Activated naive CD8-positive, alpha-beta T cell treated with anti-CD3 and anti-CD28 coated beads, Interleukin-2, amount 10 ng/mL, durations not matched to agents 7 days and 5 days (primary cell): ENCODE measurements around the gene ANKH. TPM values are rescaled to one million over a fixed set of nuclear protein-coding genes. Genes with fewer than 3 reads are reported as not detected.

Source experiments
- ATAC-seq: fragments of 150-1000 bp; cut with Tn5 transposase; one replicate; pipeline ENCODE4 v1.10.0; 2021; ENCODE audit warnings: low read depth, moderate library complexity
- POLR2A ChIA-PET: fragments of 350-600 bp; sonication (Branson Sonifier 250); formaldehyde crosslinking; loops from one replicate; lab custom pipeline; 2021; ENCODE audit warnings: antibody characterized with exemption; lab: Charles Lee
- DNase-seq: peaks from one replicate; pipeline ENCODE4 v3.0.0; 2021
- H3K27ac Mint-ChIP-seq: one replicate; pipeline ENCODE4 v1.8.0; 2022; ENCODE audit warnings: mild to moderate bottlenecking, mixed read lengths
- H3K27me3 Mint-ChIP-seq: one replicate; pipeline ENCODE4 v1.8.0; 2022; ENCODE audit warnings: mild to moderate bottlenecking, moderate library complexity, mixed read lengths
- H3K36me3 Mint-ChIP-seq: one replicate; pipeline ENCODE4 v1.8.0; 2021; ENCODE audit warnings: mild to moderate bottlenecking, mixed read lengths
- H3K4me1 Mint-ChIP-seq: one replicate; pipeline ENCODE4 v1.8.0; 2021; ENCODE audit warnings: mixed read lengths
- H3K4me3 Mint-ChIP-seq: one replicate; pipeline ENCODE4 v1.8.0; 2022; ENCODE audit warnings: mild to moderate bottlenecking, moderate library complexity, mixed read lengths
- H3K9me3 Mint-ChIP-seq: one replicate; pipeline ENCODE4 v1.8.0; 2021; ENCODE audit warnings: mixed read lengths
- total RNA-seq, 2 experiments: library from RNA; stranded (reverse); gene quantifications; one replicate each; pipeline ENCODE4 v1.2.3, GENCODE V29; 2021

The ANKH gene
- total RNA-seq, 2 experiments from 2014 or later, result 52.4 to 55.5 TPM

- ATAC-seq, result no peak
- peaks cover 28% of the 10 kb centered on the region for H3K4me1 Mint-ChIP-seq
Observed at GRCh38 chr5:14743601-14744295, 127.8 kb downstream of the ANKH start.

GRCh38 chr5:14742498-14742897 lies 129.1 kb downstream of the ANKH start:
- Mint-ChIP-seq H3K4me1 (peaks cover 28% of the 10 kb centered on the region), H3K36me3 (peaks cover 7% of the 10 kb centered on the region), H3K9me3 (no peaks in the 10 kb centered on the region), H3K4me3 (peak overlapping the region; percentile 20), H3K27me3 (no peaks in the 10 kb centered on the region), H3K27ac (peak overlapping the region; percentile 42)
- no peak for DNase-seq
- POLR2A ChIA-PET, result no interaction called here
- ATAC-seq, result no peak

More at GRCh38 chr5:14743601-14744295, 127.8 kb downstream of the ANKH start:
- H3K4me3 Mint-ChIP-seq, result no peak overlapping the region
- no peaks in the 10 kb centered on the region for H3K9me3 Mint-ChIP-seq
- no peak overlapping the region for H3K27ac Mint-ChIP-seq
- H3K27me3 Mint-ChIP-seq, result no peaks in the 10 kb centered on the region
- POLR2A ChIA-PET, result no interaction called here
- DNase-seq, result no peak
- peaks cover 7% of the 10 kb centered on the region for H3K36me3 Mint-ChIP-seq

GRCh38 chr5:14741801-14742440 lies 129.7 kb downstream of the ANKH start:
- Mint-ChIP-seq H3K36me3 (peaks cover 7% of the 10 kb centered on the region), H3K27ac (peak overlapping the region; percentile 42), H3K4me3 (peak overlapping the region; percentile 44), H3K9me3 (no peaks in the 10 kb centered on the region), H3K27me3 (no peaks in the 10 kb centered on the region), H3K4me1 (peaks cover 28% of the 10 kb centered on the region)
- ATAC-seq (peak; percentile 93), DNase-seq (no peak)
- POLR2A ChIA-PET, result no interaction called here

GRCh38 chr5:14741131-14741530 lies 130.4 kb downstream of the ANKH start:
- ATAC-seq, result no peak
- H3K27ac Mint-ChIP-seq, result peak overlapping the region; percentile 31
- H3K4me1 Mint-ChIP-seq, result peaks cover 28% of the 10 kb centered on the region

GRCh38 chr5:14739981-14740380 lies 131.6 kb downstream of the ANKH start:
- peaks cover 3% of the 10 kb centered on the region for H3K36me3 Mint-ChIP-seq
- no peaks in the 10 kb centered on the region for H3K27me3 Mint-ChIP-seq
- H3K9me3 Mint-ChIP-seq, result no peaks in the 10 kb centered on the region
- H3K4me1 Mint-ChIP-seq, result peaks cover 20% of the 10 kb centered on the region
- DNase-seq, result no peak
- no peak overlapping the region for H3K4me3 Mint-ChIP-seq
- H3K27ac Mint-ChIP-seq, result no peak overlapping the region
- ATAC-seq, result no peak
- POLR2A ChIA-PET, result no interaction called here

More at GRCh38 chr5:14741131-14741530, 130.4 kb downstream of the ANKH start:
- peaks cover 7% of the 10 kb centered on the region for H3K36me3 Mint-ChIP-seq
- H3K4me3 Mint-ChIP-seq, result no peak overlapping the region
- H3K27me3 Mint-ChIP-seq, result no peaks in the 10 kb centered on the region
- POLR2A ChIA-PET, result no interaction called here
- no peaks in the 10 kb centered on the region for H3K9me3 Mint-ChIP-seq
- DNase-seq, result no peak

GRCh38 chr5:14739538-14739937 lies 132.0 kb downstream of the ANKH start:
- no peak overlapping the region for H3K27ac Mint-ChIP-seq
- ATAC-seq, result no peak
- H3K4me3 Mint-ChIP-seq, result no peak overlapping the region

GRCh38 chr5:14738050-14738449 lies 133.5 kb downstream of the ANKH start:
- ATAC-seq, result no peak
- H3K9me3 Mint-ChIP-seq, result no peaks in the 10 kb centered on the region
- H3K27ac Mint-ChIP-seq, result no peak overlapping the region
- peaks cover 3% of the 10 kb centered on the region for H3K36me3 Mint-ChIP-seq
- peaks cover 14% of the 10 kb centered on the region for H3K4me1 Mint-ChIP-seq
- no peaks in the 10 kb centered on the region for H3K27me3 Mint-ChIP-seq
- DNase-seq, result no peak
- H3K4me3 Mint-ChIP-seq, result no peak overlapping the region
- POLR2A ChIA-PET, result no interaction called here

More at GRCh38 chr5:14739538-14739937, 132.0 kb downstream of the ANKH start:
- DNase-seq, result no peak
- Mint-ChIP-seq H3K9me3 (no peaks in the 10 kb centered on the region), H3K36me3 (peaks cover 3% of the 10 kb centered on the region), H3K27me3 (no peaks in the 10 kb centered on the region), H3K4me1 (peaks cover 18% of the 10 kb centered on the region)
- POLR2A ChIA-PET, result no interaction called here

- POLR2A ChIA-PET, result no interaction called here
- no peaks in the 10 kb centered on the region for H3K9me3 Mint-ChIP-seq
- DNase-seq (no peak), ATAC-seq (no peak)
- peaks cover 11% of the 10 kb centered on the region for H3K4me1 Mint-ChIP-seq
- H3K4me3 Mint-ChIP-seq, result no peak overlapping the region
- peaks cover 2% of the 10 kb centered on the region for H3K36me3 Mint-ChIP-seq
- no peaks in the 10 kb centered on the region for H3K27me3 Mint-ChIP-seq
- no peak overlapping the region for H3K27ac Mint-ChIP-seq
Observed at GRCh38 chr5:14737291-14737690, 134.3 kb downstream of the ANKH start.

- no peak overlapping the region for H3K27ac Mint-ChIP-seq
Observed at GRCh38 chr5:14735944-14736343, 135.6 kb downstream of the ANKH start.

GRCh38 chr5:14734396-14734795 lies 137.2 kb downstream of the ANKH start:
- POLR2A ChIA-PET, result no interaction called here
- Mint-ChIP-seq H3K36me3 (peaks cover 1% of the 10 kb centered on the region), H3K27ac (no peak overlapping the region), H3K27me3 (no peaks in the 10 kb centered on the region), H3K9me3 (no peaks in the 10 kb centered on the region), H3K4me3 (no peak overlapping the region), H3K4me1 (no peaks in the 10 kb centered on the region)
- ATAC-seq, result no peak
- DNase-seq, result no peak

More at GRCh38 chr5:14735944-14736343, 135.6 kb downstream of the ANKH start:
- H3K4me3 Mint-ChIP-seq, result no peak overlapping the region
- POLR2A ChIA-PET, result no interaction called here
- no peaks in the 10 kb centered on the region for H3K4me1 Mint-ChIP-seq
- DNase-seq (no peak), ATAC-seq (no peak)
- no peaks in the 10 kb centered on the region for H3K27me3 Mint-ChIP-seq
- H3K36me3 Mint-ChIP-seq, result peaks cover 1% of the 10 kb centered on the region
- no peaks in the 10 kb centered on the region for H3K9me3 Mint-ChIP-seq

- POLR2A ChIA-PET, result no interaction called here
- Mint-ChIP-seq H3K4me3 (no peak overlapping the region), H3K36me3 (no peaks in the 10 kb centered on the region), H3K27ac (no peak overlapping the region), H3K9me3 (no peaks in the 10 kb centered on the region), H3K4me1 (no peaks in the 10 kb centered on the region), H3K27me3 (no peaks in the 10 kb centered on the region)
- DNase-seq, result no peak
- ATAC-seq, result no peak
Observed at GRCh38 chr5:14733661-14734060, 137.9 kb downstream of the ANKH start.

- no peaks in the 10 kb centered on the region for H3K27me3 Mint-ChIP-seq
- no peaks in the 10 kb centered on the region for H3K9me3 Mint-ChIP-seq
- H3K27ac Mint-ChIP-seq, result no peak overlapping the region
- H3K36me3 Mint-ChIP-seq, result no peaks in the 10 kb centered on the region
- no peak for ATAC-seq
- H3K4me1 Mint-ChIP-seq, result no peaks in the 10 kb centered on the region
- no peak for DNase-seq
- POLR2A ChIA-PET, result no interaction called here
- H3K4me3 Mint-ChIP-seq, result no peak overlapping the region
Observed at GRCh38 chr5:14732991-14733390, 138.6 kb downstream of the ANKH start.

- POLR2A ChIA-PET, result no interaction called here
- Mint-ChIP-seq H3K27ac (no peak overlapping the region), H3K27me3 (no peaks in the 10 kb centered on the region), H3K36me3 (no peaks in the 10 kb centered on the region), H3K4me1 (peaks cover 5% of the 10 kb centered on the region), H3K9me3 (no peaks in the 10 kb centered on the region), H3K4me3 (no peak overlapping the region)
- no peak for ATAC-seq
- DNase-seq, result no peak
Observed at GRCh38 chr5:14730881-14731280, 140.7 kb downstream of the ANKH start.

GRCh38 chr5:14730466-14730865 lies 141.1 kb downstream of the ANKH start:
- POLR2A ChIA-PET, result no interaction called here
- peaks cover 5% of the 10 kb centered on the region for H3K4me1 Mint-ChIP-seq
- H3K27ac Mint-ChIP-seq, result no peak overlapping the region
- no peaks in the 10 kb centered on the region for H3K9me3 Mint-ChIP-seq
- H3K36me3 Mint-ChIP-seq, result no peaks in the 10 kb centered on the region
- no peak overlapping the region for H3K4me3 Mint-ChIP-seq
- ATAC-seq (no peak), DNase-seq (no peak)
- H3K27me3 Mint-ChIP-seq, result no peaks in the 10 kb centered on the region
